22Rv1 (cell line): Measurements from ENCODE around the gene JADE2.
A peak's percentile ranks its signal among the peaks of the same experiment; 100 is the strongest.
"Not testable (repeated sequence)": the region's sequence is repeated elsewhere in the genome, so short reads cannot be mapped to it uniquely, and the experiment has no call there.

Source experiments
- H3K27ac ChIP-seq: fragments of 450-650 bp; 2 replicates; pipeline ENCODE4 v1.5.1; 2017
- ZFX ChIP-seq: fragments of 450-650 bp; IDR thresholded peaks from 2 replicates; pipeline ENCODE4 v1.6.1; 2017; ENCODE audit warnings: antibody characterized with exemption, borderline replicate concordance
- TF ChIP-seq, protein P1 (sequence below): fragments of 450-650 bp; IDR thresholded peaks from 2 replicates; pipeline ENCODE4 v1.5.1; 2017; ENCODE audit warnings: mild to moderate bottlenecking

Gene JADE2

GRCh38 chr5:134509308-134510040 is 16.0 kb upstream of the JADE2 start:
- H3K27ac ChIP-seq, result peak overlapping the region; percentile 18; the same call in 1 of the 2 replicates
- TF ChIP-seq ZFX, result no peak
- TF ChIP-seq, protein P1, sequence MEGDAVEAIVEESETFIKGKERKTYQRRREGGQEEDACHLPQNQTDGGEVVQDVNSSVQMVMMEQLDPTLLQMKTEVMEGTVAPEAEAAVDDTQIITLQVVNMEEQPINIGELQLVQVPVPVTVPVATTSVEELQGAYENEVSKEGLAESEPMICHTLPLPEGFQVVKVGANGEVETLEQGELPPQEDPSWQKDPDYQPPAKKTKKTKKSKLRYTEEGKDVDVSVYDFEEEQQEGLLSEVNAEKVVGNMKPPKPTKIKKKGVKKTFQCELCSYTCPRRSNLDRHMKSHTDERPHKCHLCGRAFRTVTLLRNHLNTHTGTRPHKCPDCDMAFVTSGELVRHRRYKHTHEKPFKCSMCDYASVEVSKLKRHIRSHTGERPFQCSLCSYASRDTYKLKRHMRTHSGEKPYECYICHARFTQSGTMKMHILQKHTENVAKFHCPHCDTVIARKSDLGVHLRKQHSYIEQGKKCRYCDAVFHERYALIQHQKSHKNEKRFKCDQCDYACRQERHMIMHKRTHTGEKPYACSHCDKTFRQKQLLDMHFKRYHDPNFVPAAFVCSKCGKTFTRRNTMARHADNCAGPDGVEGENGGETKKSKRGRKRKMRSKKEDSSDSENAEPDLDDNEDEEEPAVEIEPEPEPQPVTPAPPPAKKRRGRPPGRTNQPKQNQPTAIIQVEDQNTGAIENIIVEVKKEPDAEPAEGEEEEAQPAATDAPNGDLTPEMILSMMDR, result no peak

- peak overlapping the region; percentile 78 for H3K27ac ChIP-seq
- TF ChIP-seq ZFX, result no peak
- TF ChIP-seq, protein P1, result no peak
These were observed 14.3 kb upstream of the JADE2 start for GRCh38 chr5:134510970-134511795.

- TF ChIP-seq ZFX, result no peak
- TF ChIP-seq, protein P1, result peak; percentile 67
- H3K27ac ChIP-seq, result peak overlapping the region; percentile 78
These were observed 13.4 kb upstream of the JADE2 start for GRCh38 chr5:134511796-134512660.

DNA sequence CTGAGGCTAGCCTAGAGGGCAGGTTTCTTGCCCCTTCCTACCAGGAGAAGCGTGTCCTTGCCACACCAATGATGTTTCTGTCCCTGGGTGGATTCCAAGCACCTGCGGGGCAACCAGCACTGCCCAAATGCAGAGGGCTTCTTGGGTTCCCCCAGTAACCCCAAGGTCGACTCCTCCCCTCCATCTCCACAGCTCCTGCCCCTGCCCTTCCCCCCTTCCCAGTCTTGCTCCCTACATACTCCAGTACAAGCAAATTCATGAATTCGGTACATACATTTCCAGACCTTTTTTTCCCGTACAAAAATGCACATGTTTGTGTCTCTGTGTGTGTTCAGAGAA is 12.8 kb upstream of the JADE2 start:
- H3K27ac ChIP-seq, result peak overlapping the region; percentile 78

GRCh38 chr5:134515801-134516200 is 9.7 kb upstream of the JADE2 start:
- H3K27ac ChIP-seq, result no peak overlapping the region
- TF ChIP-seq ZFX, result no peak
- TF ChIP-seq, protein P1, result no peak

More for the DNA sequence above, 12.8 kb upstream of the JADE2 start:
- TF ChIP-seq, protein P1, result no peak
- no peak for TF ChIP-seq ZFX

DNA sequence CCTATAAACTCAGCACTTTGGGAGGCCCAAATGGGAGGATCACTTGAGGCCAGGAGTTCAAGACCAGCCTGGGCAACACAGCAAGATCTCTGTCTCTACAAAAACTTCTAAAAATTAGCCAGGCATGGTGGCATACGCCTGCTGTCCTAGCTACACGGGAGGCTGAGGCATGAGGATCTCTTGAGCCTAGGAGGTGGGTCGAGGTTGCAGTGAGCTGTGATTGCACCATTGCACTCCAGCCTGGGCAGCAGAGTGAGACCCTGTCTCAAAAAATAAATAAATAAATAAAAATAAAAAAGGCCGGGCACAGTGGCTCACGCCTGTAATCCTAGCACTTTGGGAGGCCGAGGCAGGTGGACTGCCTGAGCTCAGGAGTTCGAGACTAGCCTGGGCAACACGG is 8.5 kb upstream of the JADE2 start:
- H3K27ac ChIP-seq, result not testable (repeated sequence)

- TF ChIP-seq, protein P1, result no peak
- TF ChIP-seq ZFX, result no peak
These were observed 7.9 kb upstream of the JADE2 start for GRCh38 chr5:134517553-134517952.

More at GRCh38 chr5:134517553-134517952, 7.9 kb upstream of the JADE2 start:
- no peak overlapping the region for H3K27ac ChIP-seq
